Measurements from ENCODE around the gene NYNRIN. TPM values are rescaled to one million over a fixed set of nuclear protein-coding genes. Genes with fewer than 3 reads are reported as not detected.

Gene NYNRIN
- total and polyA plus RNA-seq, 2 donors (not counting 3 experiments of a cell fraction or from before 2014, with no cell fraction given) = 37.2 to 42.8 TPM

- H2AFZ ChIP-seq (ENCODE audit: low read depth, low read length) = no peak overlapping the region
- no peak overlapping the region for H3K9ac ChIP-seq (replicated peaks; ENCODE audit: extremely low read depth, insufficient read depth, low read length)
- BruUV-seq (replicated peaks) = no TSS peak
- no peaks in the 10 kb centered on the region for H3K36me3 ChIP-seq (ENCODE audit: control insufficient read depth in 2 of 2, extremely low read depth in 1 of 2, insufficient read depth in 2 of 2, low read length in 2 of 2)
- ChIA-PET POLR2A (no interaction called here), CTCF (interaction anchor here (1.0 to 8.1 kb wide), 4 partner anchors 18 to 77 kb away, joined by 3 to 62 read pairs (median 28); no protein-coding TSS in a partner anchor)
- H3K4me1 ChIP-seq (ENCODE audit: control insufficient read depth, extremely low read depth, insufficient read depth, low read length) = peaks cover 5% of the 10 kb centered on the region
- no peak for TF ChIP-seq GATA2 (IDR thresholded peaks at IDR 0.05; ENCODE audit: insufficient read depth, insufficient read length, low read depth, low read length)
- H3K9me1 ChIP-seq (replicated peaks; ENCODE audit: control insufficient read depth, extremely low read depth, insufficient read depth, low read length) = no peaks in the 10 kb centered on the region
- H3K27me3 ChIP-seq (ENCODE audit: control insufficient read depth in 2 of 2, insufficient read depth in 2 of 2, low read length in 2 of 2) = peaks cover 0 to 3% of the 10 kb centered on the region in 2 experiments
- dilution Hi-C loops (cut with MboI; ENCODE audit: extremely low pct_ligation_motif_present, low sequenced_read_pairs) (no loop called here), intact Hi-C loops (cut with micrococcal nuclease) (no loop called here)
- H3K4me2 ChIP-seq (ENCODE audit: insufficient read depth, low read length) = no peak overlapping the region
- no peak overlapping the region for H3K27ac ChIP-seq (ENCODE audit: insufficient read depth, low read depth, low read length)
- H3K4me3 ChIP-seq (replicated peaks in 1 of 3; ENCODE audit: insufficient read depth in 1 of 3, low read depth in 1 of 3, low read length in 3 of 3) = no peak overlapping the region
- H3K79me2 ChIP-seq (ENCODE audit: control insufficient read depth, insufficient read depth, low read length) = no peaks in the 10 kb centered on the region
- FAIRE-seq (no peak), DNase-seq (ENCODE audit: low read depth, low spot score) (no peak)
- H4K20me1 ChIP-seq (replicated peaks; ENCODE audit: control insufficient read depth, extremely low read depth, insufficient read depth, low read length) = no peaks in the 10 kb centered on the region
- no peaks in the 10 kb centered on the region for H3K9me3 ChIP-seq (replicated peaks; ENCODE audit: control insufficient read depth, insufficient read depth, low read length)
These were observed 38.5 kb upstream of the NYNRIN start for GRCh38 chr14:24360281-24360680.

DNA sequence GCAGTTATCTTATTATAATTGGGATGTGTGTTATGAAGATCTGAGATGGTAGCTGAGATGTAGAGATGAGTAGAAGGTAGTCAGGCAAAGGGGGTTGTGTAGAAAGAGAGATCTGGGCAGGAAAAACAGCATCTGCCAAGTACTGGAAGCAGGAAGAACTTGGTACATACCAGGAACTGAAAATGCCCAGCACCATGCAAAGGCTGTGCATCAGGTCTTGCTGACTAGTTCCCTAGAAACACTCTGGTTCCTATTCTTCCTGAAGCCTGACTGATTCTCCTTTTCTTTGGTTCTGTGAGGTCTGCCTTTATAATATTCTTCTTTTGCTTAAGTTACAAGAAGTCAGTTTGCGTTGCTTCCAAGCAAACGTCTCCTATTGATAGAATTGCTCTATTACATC, 37.5 kb upstream of the NYNRIN start:
- POLR2A ChIA-PET = no interaction called here
- FAIRE-seq = no peak
- CTCF ChIA-PET = interaction anchor here (0.8 to 8.1 kb wide), 11 partner anchors 10 to 75 kb away, joined by 3 to 62 read pairs (median 4); no protein-coding TSS in a partner anchor

More for the DNA sequence above, 37.5 kb upstream of the NYNRIN start:
- Histone ChIP-seq H4K20me1 (replicated peaks; ENCODE audit: control insufficient read depth, extremely low read depth, insufficient read depth, low read length) (no peaks in the 10 kb centered on the region), H3K9me1 (replicated peaks; ENCODE audit: control insufficient read depth, extremely low read depth, insufficient read depth, low read length) (no peaks in the 10 kb centered on the region), H3K4me2 (ENCODE audit: insufficient read depth, low read length) (no peak overlapping the region), H3K79me2 (ENCODE audit: control insufficient read depth, insufficient read depth, low read length) (no peaks in the 10 kb centered on the region), H3K27ac (ENCODE audit: insufficient read depth, low read depth, low read length) (no peak overlapping the region), H3K36me3 (ENCODE audit: control insufficient read depth in 2 of 2, extremely low read depth in 1 of 2, insufficient read depth in 2 of 2, low read length in 2 of 2) (no peaks in the 10 kb centered on the region), H2AFZ (ENCODE audit: low read depth, low read length) (no peak overlapping the region), H3K4me3 (replicated peaks in 1 of 3; ENCODE audit: insufficient read depth in 1 of 3, low read depth in 1 of 3, low read length in 3 of 3) (no peak overlapping the region), H3K4me1 (ENCODE audit: control insufficient read depth, extremely low read depth, insufficient read depth, low read length) (peaks cover 9% of the 10 kb centered on the region), H3K27me3 (ENCODE audit: control insufficient read depth in 2 of 2, insufficient read depth in 2 of 2, low read length in 2 of 2) (peaks cover 0 to 3% of the 10 kb centered on the region in 2 experiments), H3K9me3 (replicated peaks; ENCODE audit: control insufficient read depth, insufficient read depth, low read length) (no peaks in the 10 kb centered on the region), H3K9ac (replicated peaks; ENCODE audit: extremely low read depth, insufficient read depth, low read length) (no peak overlapping the region)
- no peak for TF ChIP-seq MAX (IDR thresholded peaks at IDR 0.05; ENCODE audit: insufficient read depth, insufficient read length)
- TF ChIP-seq FOS (IDR thresholded peaks at IDR 0.05; ENCODE audit: borderline replicate concordance, insufficient read depth, low read length) = no peak
- no peak for TF ChIP-seq MYC (IDR thresholded peaks at IDR 0.05; ENCODE audit: low read depth, low read length)
- TF ChIP-seq POLR2A (IDR thresholded peaks at IDR 0.05; ENCODE audit: low read depth, low read length) = no peak
- TF ChIP-seq JUN (IDR thresholded peaks at IDR 0.05; ENCODE audit: borderline replicate concordance, insufficient read depth, insufficient read length, low read depth) = no peak
- TF ChIP-seq GATA2 (IDR thresholded peaks at IDR 0.05; ENCODE audit: insufficient read depth, insufficient read length, low read depth, low read length) = no peak
- TF ChIP-seq, protein P1, sequence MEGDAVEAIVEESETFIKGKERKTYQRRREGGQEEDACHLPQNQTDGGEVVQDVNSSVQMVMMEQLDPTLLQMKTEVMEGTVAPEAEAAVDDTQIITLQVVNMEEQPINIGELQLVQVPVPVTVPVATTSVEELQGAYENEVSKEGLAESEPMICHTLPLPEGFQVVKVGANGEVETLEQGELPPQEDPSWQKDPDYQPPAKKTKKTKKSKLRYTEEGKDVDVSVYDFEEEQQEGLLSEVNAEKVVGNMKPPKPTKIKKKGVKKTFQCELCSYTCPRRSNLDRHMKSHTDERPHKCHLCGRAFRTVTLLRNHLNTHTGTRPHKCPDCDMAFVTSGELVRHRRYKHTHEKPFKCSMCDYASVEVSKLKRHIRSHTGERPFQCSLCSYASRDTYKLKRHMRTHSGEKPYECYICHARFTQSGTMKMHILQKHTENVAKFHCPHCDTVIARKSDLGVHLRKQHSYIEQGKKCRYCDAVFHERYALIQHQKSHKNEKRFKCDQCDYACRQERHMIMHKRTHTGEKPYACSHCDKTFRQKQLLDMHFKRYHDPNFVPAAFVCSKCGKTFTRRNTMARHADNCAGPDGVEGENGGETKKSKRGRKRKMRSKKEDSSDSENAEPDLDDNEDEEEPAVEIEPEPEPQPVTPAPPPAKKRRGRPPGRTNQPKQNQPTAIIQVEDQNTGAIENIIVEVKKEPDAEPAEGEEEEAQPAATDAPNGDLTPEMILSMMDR (IDR thresholded peaks at IDR 0.05; ENCODE audit: extremely low read depth in 1 of 2, insufficient read depth in 1 of 2, low read depth in 1 of 2, low read length in 2 of 2) = no peak
- no peak for TF ChIP-seq POLR2AphosphoS5 (IDR thresholded peaks at IDR 0.05; ENCODE audit: insufficient read depth, low read depth, low read length)
- no peak for TF ChIP-seq EZH2 (IDR thresholded peaks at IDR 0.05; ENCODE audit: borderline replicate concordance, low read depth, low read length, severe bottlenecking)
- intact Hi-C loops (cut with micrococcal nuclease) = no loop called here
- no peak for DNase-seq (ENCODE audit: low read depth, low spot score)
- no TSS peak for BruUV-seq (replicated peaks)
- dilution Hi-C loops (cut with MboI; ENCODE audit: extremely low pct_ligation_motif_present, low sequenced_read_pairs) = no loop called here

Data from endothelial cell of umbilical vein (primary cell).